ENCODE results near the gene STK17B. TPM values are rescaled to one million over a fixed set of nuclear protein-coding genes. Genes with fewer than 3 reads are reported as not detected.
A peak's percentile ranks its signal among the peaks of the same experiment; 100 is the strongest.

Gene STK17B
- total and polyA plus RNA-seq, 9 of the 15 experiments (the other 6 are each of a cell fraction or from before 2014, with no cell fraction given): 2.3 to 17.7 (median 8.5) TPM

DNA sequence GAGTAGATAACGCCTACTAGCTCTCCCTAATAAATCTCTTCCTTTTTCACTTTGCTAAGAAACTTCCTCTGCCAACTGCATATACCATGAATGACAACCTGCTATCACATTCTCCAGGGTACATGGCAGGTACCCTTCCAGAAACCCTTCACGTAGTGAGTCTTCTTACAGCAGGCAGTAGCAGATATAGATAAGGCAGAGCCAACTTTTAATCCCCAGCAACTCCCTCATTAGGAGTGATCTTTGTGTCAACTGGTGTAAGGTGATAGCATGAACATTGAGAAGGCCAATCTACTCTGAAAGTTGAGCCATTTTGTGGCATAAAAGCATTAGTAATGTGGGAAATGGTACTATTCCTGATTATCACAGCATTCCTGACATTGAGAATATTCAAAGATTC lies 5.7 kb upstream of the STK17B start (continued):
- TF ChIP-seq, protein P1, sequence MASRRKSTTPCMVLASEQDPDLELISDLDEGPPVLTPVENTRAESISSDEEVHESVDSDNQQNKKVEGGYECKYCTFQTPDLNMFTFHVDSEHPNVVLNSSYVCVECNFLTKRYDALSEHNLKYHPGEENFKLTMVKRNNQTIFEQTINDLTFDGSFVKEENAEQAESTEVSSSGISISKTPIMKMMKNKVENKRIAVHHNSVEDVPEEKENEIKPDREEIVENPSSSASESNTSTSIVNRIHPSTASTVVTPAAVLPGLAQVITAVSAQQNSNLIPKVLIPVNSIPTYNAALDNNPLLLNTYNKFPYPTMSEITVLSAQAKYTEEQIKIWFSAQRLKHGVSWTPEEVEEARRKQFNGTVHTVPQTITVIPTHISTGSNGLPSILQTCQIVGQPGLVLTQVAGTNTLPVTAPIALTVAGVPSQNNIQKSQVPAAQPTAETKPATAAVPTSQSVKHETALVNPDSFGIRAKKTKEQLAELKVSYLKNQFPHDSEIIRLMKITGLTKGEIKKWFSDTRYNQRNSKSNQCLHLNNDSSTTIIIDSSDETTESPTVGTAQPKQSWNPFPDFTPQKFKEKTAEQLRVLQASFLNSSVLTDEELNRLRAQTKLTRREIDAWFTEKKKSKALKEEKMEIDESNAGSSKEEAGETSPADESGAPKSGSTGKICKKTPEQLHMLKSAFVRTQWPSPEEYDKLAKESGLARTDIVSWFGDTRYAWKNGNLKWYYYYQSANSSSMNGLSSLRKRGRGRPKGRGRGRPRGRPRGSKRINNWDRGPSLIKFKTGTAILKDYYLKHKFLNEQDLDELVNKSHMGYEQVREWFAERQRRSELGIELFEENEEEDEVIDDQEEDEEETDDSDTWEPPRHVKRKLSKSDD (conservative IDR thresholded peaks at IDR 0.05; ENCODE audit: low read length): no peak
- no peak for TF ChIP-seq SIN3A (IDR thresholded peaks at IDR 0.05; ENCODE audit: borderline replicate concordance in 2 of 2, control insufficient read depth in 1 of 2, low read depth in 2 of 2, low read length in 2 of 2)
- TF ChIP-seq NFE2 (IDR thresholded peaks at IDR 0.05; ENCODE audit: low read depth): no peak
- no peak for TF ChIP-seq MCM2 (IDR thresholded peaks at IDR 0.05; ENCODE audit: low read depth)
- TF ChIP-seq PRMT5 (CRISPR knock-in tag; IDR thresholded peaks at IDR 0.05): no peak
- TF ChIP-seq HMG20A (CRISPR knock-in tag; conservative IDR thresholded peaks at IDR 0.05): no peak
- TF ChIP-seq HDAC1 (IDR thresholded peaks at IDR 0.05): 0 out of 4 replicates have a peak, but pooled peaks of 1 of the 2 experiments have one; percentile 32
- no peak for TF ChIP-seq HOXB6 (CRISPR knock-in tag; IDR thresholded peaks at IDR 0.05; ENCODE audit: borderline replicate concordance)
- TF ChIP-seq, protein P2, sequence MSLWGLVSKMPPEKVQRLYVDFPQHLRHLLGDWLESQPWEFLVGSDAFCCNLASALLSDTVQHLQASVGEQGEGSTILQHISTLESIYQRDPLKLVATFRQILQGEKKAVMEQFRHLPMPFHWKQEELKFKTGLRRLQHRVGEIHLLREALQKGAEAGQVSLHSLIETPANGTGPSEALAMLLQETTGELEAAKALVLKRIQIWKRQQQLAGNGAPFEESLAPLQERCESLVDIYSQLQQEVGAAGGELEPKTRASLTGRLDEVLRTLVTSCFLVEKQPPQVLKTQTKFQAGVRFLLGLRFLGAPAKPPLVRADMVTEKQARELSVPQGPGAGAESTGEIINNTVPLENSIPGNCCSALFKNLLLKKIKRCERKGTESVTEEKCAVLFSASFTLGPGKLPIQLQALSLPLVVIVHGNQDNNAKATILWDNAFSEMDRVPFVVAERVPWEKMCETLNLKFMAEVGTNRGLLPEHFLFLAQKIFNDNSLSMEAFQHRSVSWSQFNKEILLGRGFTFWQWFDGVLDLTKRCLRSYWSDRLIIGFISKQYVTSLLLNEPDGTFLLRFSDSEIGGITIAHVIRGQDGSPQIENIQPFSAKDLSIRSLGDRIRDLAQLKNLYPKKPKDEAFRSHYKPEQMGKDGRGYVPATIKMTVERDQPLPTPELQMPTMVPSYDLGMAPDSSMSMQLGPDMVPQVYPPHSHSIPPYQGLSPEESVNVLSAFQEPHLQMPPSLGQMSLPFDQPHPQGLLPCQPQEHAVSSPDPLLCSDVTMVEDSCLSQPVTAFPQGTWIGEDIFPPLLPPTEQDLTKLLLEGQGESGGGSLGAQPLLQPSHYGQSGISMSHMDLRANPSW (CRISPR knock-in tag; IDR thresholded peaks at IDR 0.05): no peak
- TF ChIP-seq ZNF324 (CRISPR knock-in tag; IDR thresholded peaks at IDR 0.05): no peak
- TF ChIP-seq, protein P3, sequence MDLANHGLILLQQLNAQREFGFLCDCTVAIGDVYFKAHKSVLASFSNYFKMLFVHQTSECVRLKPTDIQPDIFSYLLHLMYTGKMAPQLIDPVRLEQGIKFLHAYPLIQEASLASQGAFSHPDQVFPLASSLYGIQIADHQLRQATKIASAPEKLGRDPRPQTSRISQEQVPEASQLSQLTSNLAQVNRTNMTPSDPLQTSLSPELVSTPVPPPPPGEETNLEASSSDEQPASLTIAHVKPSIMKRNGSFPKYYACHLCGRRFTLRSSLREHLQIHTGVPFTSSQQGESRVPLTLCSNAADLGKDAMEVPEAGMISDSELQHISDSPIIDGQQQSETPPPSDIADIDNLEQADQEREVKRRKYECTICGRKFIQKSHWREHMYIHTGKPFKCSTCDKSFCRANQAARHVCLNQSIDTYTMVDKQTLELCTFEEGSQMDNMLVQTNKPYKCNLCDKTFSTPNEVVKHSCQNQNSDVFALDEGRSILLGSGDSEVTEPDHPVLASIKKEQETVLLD (IDR thresholded peaks at IDR 0.05): no peak; the same call in 1 of the 2 replicates
- TF ChIP-seq ZNF589 (CRISPR knock-in tag; IDR thresholded peaks at IDR 0.05; ENCODE audit: low read depth): no peak
- peak; percentile 80 for TF ChIP-seq TAL1 (IDR thresholded peaks at IDR 0.05)
- TF ChIP-seq RAD21 (CRISPR knock-in tag; conservative IDR thresholded peaks at IDR 0.05 in 1 of 2, IDR thresholded peaks at IDR 0.05 in 1 of 2): no peak
- no peak for TF ChIP-seq RBBP5 (IDR thresholded peaks at IDR 0.05; ENCODE audit: borderline replicate concordance, insufficient read depth, low read length, poor library complexity, severe bottlenecking)
- TF ChIP-seq, protein P4, sequence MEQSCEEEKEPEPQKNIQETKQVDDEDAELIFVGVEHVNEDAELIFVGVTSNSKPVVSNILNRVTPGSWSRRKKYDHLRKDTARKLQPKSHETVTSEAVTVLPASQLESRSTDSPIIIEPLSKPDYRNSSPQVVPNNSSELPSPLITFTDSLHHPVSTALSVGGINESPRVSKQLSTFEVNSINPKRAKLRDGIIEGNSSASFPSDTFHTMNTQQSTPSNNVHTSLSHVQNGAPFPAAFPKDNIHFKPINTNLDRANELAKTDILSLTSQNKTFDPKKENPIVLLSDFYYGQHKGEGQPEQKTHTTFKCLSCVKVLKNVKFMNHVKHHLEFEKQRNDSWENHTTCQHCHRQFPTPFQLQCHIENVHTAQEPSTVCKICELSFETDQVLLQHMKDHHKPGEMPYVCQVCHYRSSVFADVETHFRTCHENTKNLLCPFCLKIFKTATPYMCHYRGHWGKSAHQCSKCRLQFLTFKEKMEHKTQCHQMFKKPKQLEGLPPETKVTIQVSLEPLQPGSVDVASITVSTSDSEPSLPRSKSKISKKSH (CRISPR knock-in tag; IDR thresholded peaks at IDR 0.05): no peak
- no peak for TF ChIP-seq NR2C1 (IDR thresholded peaks at IDR 0.05)
- no peak for TF ChIP-seq NR2C1 (tag; IDR thresholded peaks at IDR 0.05)
- TF ChIP-seq, protein P5, sequence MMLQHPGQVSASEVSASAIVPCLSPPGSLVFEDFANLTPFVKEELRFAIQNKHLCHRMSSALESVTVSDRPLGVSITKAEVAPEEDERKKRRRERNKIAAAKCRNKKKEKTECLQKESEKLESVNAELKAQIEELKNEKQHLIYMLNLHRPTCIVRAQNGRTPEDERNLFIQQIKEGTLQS (IDR thresholded peaks at IDR 0.05): no peak
- TF ChIP-seq, protein P5 (CRISPR knock-in tag; conservative IDR thresholded peaks at IDR 0.05): no peak
